Amniotic stem cell (primary cell): ENCODE results near the gene CCDC33.

Experiments used
- DNase-seq: peaks from one replicate; lab custom pipeline; 2025; lab: John Stamatoyannopoulos, UW

Gene CCDC33

GRCh38 chr15:74289671-74290070 is 53.5 kb downstream of the CCDC33 start:
- no peak for DNase-seq

DNA sequence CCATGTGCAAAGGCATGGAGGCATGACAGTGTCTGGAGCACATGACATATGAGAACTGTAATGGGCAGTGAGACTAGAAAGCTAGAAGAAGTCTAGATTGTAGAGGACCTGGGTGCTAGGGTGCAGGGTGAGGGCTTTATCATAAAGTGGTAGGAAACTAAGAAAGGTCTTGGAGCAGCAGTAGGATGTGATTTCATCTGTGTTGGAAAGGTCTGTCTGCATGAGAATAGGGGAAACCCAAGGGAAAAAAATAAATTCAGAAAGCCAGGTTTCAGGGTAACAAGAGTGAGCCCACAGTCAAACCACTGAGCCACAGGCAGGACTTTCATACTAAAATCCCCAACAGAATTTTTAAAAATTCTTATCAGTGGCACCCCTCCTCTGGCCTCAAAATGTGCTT is 54.5 kb downstream of the CCDC33 start:
- DNase-seq = no peak

DNA sequence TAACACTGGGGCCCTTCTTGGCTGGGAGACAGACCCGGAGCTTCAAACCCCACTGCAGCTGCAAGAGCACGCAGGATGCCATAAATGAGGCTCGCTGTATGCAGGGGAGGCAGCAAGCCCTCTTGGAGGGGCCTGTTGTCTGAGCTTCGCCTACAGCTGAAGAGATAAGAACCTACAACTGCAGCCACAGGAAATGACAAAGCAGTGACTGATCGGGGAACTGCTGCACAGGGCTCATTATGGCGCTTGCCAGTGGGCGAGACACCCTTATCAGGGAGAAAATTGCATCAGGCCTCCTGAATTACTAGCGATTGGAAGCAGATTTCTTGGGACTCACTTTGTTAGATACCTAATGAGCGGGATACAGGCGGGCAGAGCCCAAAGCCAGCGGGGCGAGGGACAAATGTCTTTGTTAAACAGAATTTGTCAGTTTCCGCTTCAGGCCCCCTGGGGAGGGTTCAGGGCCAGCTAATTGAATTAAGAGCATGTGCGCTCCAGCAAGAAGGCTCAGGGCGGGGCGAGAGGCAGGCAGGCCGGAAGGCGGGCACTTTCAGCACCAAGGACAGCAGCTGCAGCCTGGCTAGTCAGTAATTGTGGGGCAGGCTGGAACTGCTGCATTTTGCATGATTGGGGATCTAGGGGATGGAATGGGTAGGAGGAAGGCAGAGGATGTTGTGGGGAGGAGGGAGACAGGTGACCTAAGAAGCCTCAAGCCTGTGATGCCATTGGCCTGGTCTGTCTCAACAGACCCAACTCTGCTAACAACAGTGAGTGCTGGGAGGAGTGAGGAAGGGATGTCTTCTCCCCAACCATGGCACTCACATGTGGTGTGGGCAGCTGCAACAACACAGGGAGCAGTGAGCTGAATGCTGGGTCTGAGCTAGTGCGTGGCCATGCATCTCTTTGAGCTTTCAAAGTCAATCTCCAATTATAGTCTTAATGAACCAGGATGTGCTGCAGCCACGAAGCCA is 55.3 kb downstream of the CCDC33 start:
- peak; percentile 60 for DNase-seq

DNA sequence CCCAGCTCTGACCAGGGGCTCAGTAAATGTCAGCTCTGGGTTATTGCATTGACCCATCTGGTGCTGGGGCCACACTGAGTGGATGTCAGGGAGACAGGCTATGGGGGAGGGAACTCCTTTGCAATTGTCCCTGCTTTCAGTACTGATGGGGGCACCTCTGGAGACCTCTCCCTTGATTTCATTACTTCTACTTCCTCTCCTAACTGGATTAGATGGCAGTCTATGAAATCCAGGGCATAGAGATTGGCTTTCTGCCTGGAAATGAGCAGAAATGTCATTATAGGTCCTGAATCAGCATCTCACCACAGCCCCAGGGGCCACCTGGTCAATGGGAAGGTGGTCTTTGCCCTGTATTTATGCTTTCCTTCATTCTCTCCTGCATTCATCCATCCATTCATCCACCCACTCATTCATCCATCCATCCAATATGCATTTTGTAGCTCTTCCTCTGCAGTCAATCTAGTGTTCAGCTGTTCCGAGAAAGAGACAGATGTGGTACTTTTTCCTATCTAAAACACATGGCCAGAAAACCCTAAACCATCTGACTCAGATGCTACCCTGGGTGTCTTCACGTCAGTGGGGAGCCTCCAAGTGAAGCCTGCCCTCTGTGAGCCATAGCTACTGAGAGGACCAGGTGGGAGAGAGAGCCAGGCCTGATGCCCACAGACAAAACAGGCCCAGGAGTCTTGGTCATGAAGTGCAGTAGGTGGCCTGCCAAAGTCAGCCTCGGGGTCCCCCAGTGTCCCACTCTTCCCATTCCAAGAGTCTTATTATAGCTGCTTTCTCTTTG is 57.1 kb downstream of the CCDC33 start:
- no peak for DNase-seq

DNA sequence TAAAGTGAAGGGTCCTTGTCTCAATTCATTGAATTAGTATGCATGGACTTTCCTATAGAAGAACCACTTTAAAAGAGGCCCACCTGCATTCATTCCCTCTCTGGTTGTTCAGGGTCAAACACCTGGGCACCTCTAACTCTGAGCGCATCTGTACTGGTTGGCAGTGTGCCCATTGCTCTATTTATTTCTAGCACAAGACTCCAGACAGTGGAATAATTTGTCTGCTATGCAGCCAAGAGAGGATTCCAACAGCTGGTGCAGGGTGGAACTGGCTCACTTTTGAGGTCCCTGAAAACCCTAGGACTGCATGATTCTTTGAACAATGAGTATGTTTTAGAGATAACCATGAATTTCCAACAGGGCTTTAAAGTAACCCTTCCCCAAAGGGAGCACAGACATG is 57.9 kb downstream of the CCDC33 start:
- DNase-seq = no peak

- DNase-seq = no peak
Observed at GRCh38 chr15:74295800-74296199, 59.7 kb downstream of the CCDC33 start.

- DNase-seq = no peak
Observed at GRCh38 chr15:74297887-74298286, 61.8 kb downstream of the CCDC33 start.

DNA sequence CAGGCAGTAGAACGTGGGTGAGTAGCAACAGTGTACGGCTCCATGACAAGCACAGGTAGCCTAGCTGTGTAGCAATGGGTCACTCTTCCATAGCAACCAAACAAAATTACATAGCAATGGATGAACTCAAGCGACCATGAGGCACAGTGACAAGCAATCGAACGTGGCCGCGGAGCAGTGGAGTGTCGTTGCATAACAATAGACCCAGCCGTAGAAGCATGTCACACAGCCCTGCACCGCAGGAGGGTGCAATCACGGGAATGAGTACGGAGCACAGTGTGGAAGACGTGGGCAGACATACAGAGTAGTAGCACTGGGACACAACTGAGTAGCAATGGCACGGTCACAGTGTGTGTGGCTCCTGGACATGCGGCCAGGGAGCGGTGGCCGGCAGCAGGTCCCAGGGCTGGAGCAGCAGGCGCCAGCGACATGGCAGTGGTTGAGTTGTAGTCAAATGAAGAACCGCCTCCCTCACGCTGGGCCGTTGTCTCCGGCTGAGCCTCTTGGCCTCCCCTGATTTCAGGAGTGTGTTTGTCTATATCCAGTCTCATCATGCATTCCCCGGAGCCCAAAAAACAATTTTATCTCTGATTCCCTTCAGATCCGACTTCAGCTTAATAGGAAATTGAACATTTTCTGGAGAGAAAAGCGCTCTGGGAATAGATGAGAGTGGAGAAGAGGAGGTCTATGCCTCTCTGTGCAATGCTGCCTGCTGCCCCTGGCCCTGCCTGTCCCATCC is 64.1 kb downstream of the CCDC33 start:
- no peak for DNase-seq

DNA sequence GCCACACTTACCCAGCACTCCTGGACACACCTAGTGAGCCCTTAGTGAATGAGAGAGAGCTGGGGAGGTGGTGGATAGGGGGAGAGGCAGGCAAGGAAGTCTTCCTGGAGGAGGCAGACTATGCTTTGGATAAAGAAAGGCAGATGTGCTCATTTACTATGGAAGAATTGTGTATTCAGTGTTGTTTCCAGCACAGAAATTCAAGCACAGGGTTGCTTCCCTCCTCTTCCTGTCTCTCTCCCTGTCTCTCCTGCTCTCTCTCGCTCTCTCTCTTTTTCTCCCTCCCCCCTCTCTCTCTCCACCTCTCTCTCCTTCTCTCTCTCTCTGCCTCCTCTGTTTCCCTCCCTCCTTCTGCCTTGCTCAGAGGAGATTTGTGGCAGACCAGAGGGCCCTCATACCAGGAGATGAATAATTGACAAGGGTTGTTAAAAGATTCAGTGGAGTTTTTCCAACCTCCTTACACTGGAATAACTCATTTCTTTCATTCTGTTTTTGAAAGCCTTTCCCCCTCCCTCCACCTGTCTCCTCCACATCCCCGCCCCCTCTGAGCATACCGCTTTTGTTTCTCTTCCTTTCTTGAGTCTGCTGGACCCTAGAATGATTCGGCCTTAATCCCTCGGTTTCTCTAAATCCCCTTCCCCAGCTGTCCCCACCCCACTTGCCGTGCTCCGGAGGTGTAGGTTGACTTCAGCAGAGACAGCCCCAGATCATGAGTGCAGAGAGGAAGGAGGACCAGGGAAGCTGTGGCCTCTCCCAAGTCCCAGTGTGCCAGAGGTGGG is 65.6 kb downstream of the CCDC33 start:
- DNase-seq = no peak

DNA sequence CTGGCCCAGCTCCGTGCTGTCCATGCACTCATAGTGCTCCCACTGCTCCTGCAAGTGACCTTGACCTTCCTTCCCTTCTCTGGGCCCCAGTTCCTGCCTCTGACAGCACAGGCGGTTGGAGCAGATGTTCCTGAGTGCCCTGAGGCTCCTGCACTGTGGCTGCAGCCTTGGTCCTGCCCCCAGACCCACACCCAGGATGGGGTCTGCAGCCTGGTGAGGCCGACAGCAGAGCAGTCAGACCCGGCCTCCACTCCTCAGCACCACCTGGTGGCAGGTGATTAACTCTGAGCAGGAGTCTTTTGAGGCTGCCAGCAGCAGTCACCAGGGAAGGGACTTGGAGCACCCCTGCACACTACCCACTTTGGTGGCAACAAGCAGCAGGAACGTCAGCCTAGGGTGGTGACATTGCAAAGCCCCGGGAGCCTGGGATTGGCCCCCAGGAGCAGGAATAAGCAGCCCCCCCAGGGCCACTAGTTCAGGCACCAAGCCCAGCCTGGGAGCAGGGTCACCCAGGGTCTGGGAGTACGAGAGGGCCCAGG is 66.8 kb downstream of the CCDC33 start:
- DNase-seq = no peak

GRCh38 chr15:74303741-74304309 is 67.7 kb downstream of the CCDC33 start:
- no peak for DNase-seq

DNA sequence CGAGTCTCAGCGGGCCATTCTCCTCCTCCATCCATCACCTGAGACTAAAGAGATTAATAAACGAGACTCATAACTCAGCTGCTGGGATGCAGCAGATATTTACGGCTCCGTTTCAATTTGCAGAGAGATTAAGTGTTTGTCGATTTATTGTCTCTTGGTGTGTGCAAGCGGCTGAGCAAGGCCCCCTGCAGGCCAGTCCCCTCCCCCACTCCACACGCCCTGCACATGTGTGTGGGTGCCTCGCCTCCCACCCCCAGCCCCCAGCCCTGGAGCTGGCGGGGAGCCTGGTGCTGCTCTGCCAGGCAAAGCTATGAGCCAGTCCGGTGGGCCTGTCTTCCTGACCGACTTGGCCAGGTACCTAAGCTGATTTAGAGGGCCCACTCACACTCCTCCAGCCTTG is 68.3 kb downstream of the CCDC33 start:
- DNase-seq = no peak

DNA sequence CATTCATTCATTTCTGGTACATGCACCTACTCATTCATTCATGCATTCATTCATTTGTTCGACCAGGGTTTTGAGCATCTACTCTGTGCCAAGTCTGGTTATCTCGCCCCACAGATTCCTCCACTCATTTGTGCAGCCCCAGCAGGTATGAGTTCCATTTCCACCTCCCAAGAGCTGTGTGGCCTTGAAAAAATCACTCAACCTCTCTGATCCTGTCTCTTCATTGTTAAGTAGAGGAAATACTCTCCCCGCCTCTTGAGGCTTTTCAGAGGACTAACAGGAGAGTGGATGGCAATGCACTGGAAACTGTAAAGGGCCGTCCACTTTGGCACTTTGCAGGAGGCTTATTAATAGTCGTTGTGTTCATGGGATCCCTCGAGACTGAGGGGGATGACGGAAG is 69.6 kb downstream of the CCDC33 start:
- no peak for DNase-seq

GRCh38 chr15:74306781-74307217 is 70.7 kb downstream of the CCDC33 start:
- DNase-seq = no peak

DNA sequence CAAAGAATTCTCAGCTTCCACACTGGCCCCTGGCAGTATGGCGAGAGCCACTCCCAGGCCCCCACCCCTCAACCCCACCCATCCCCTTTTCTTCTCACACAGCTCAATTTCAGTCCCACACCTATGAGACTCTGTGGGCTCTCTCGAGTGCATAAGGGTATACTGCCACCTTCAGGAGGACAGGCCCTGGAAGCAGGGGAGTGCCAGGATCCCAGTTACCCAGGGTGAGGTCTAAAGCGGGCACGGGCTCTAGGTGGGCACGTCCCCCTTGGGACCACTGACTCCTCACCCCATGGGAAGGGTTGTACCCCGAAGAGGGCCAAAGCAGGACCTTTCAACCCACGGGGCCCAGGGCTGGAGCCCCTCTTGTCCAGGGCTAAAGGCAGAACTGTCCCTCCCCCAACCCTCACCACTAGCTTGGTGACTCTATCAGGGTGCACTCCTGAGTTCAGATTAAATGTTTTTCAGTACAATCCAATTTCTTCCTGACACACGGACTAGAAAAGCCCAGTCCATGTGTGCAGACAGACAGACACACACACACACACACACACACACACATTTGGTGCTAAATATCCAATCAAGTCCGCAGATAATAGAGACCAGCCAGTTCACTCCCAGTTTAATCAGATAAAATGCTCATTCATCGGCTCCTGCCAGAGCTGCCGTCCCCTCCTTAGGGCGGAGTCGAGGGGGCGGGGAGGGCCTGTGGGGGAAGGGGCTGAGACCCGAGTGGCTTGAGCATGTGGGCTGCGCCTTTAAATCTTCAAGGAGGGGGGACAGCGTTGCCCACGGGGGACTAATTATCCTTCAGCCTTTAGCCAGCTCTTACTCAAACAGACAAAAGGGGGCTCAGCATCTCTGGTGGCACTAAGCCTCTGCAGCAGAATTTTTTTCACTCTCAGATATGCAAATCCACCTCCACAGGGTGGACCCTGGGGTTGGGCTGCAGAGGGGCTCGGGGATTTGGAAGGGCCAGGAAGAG is 72.0 kb downstream of the CCDC33 start:
- peak; percentile 52 for DNase-seq

- DNase-seq = no peak
Observed at GRCh38 chr15:74311734-74312444, 75.8 kb downstream of the CCDC33 start.

DNA sequence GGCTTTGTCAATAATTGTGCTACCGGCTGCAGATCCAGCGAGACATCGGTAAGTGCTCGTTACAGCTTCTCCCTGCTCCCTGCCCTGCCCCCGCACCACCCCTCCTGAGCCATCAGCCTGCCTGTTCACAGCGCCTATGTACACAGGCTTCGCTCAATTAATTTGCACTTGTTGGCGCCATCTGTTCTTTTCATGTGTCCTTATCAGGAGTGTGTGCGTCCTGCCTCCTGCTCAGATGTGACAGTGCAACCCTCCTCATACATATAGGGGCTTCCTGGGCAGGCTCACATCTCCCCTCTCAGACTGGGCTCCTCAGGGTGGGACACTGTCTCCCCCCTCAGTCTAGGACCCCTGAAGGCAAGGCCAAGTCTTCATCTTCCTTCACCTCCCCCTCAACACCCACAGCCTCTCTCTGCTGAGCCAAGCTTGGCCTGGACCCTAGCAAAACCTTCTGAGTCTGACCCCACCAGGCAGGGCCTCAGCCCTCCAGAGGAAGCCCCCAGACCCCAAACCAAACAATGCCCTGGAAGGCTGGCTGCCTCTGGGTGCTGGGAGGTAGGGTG is 76.4 kb downstream of the CCDC33 start:
- DNase-seq = no peak

DNA sequence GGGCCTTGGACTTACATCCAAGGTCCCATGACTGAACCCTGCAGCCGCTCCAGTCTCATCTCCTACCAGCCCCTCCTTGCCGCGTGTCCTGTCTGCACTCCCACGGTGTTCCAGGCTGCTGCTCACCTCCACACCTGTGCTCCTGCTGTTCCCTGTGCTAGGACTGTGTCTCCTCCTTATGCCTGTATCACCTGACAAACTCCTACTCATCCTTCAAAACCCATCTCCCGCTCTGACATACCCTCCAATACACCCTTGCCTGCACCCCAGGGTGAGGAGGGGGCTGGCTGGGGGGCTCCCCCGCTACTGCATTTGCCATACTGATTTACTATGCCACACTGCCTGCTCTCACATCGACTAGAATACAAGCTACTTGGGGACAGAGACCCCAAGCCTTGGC is 77.8 kb downstream of the CCDC33 start:
- DNase-seq = no peak
